COLO668 (cell line): ENCODE data around the gene ZNF490.
A peak's percentile ranks its signal among the peaks of the same experiment; 100 is the strongest.
"Not testable (repeated sequence)": the region's sequence is repeated elsewhere in the genome, so short reads cannot be mapped to it uniquely, and the experiment has no call there.

ENCODE experiments used
- DNase-seq: peaks from one replicate; lab custom pipeline; 2025; ENCODE audit not compliant: unreplicated experiment; lab: John Stamatoyannopoulos, UW

ZNF490 gene

GRCh38 chr19:12610540-12611360 lies at the start of gene ZNF490, which contains the start of gene ZNF791:
TSS of gene ZNF490 (minus strand) at chr19:12610813. CDS start at chr19:12610680, 133 bp downstream.
TSS of gene ZNF791 (plus strand) at chr19:12610920. CDS start at chr19:12611080, 160 bp downstream.
- DNase-seq: peak; percentile 97

DNA sequence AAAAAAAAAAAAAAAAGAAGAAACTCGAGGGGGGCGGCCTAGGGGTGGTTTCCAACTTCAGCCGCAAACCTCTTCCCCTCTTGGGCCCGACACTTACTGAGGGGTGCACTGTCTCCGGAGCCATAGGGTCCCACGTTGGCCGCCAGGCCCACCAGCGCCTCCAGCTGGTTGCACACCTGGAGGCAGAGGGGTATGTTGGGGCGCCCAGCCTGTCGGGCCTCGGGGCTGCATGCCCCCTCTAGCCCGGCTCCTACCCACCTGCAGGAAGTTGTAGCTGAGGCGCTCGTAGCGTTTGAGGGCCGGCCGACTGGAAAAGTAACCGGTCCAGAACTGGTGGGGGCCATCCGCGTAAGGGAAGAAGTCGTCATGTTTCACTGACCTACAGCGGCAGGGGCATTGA lies 47.4 kb upstream of the ZNF490 start:
- DNase-seq: no peak

- DNase-seq: peak; percentile 12
Observed at GRCh38 chr19:12656899-12657571, 46.4 kb upstream of the ZNF490 start.

DNA sequence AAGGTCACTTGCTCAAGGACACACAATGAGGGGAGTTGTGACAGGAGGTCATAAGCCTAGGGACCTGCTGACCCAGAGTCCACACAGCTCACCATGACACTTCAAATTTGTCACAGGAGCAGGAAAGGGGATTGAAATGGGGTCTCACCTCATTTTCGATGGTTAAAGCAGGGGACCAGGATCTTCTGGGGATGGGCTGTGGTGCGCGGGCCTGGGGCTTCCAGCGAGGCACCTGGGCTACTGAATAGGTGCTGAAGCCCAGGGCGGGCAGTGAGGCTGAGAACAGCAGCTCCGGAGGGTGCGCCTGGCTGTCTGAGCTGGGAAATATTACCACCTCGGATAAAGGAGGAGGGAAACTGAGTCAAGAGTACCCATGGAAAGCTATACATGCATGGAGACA lies 44.9 kb upstream of the ZNF490 start:
- DNase-seq: no peak

- DNase-seq: no peak
Observed at GRCh38 chr19:12652219-12652618, 41.6 kb upstream of the ZNF490 start.

DNA sequence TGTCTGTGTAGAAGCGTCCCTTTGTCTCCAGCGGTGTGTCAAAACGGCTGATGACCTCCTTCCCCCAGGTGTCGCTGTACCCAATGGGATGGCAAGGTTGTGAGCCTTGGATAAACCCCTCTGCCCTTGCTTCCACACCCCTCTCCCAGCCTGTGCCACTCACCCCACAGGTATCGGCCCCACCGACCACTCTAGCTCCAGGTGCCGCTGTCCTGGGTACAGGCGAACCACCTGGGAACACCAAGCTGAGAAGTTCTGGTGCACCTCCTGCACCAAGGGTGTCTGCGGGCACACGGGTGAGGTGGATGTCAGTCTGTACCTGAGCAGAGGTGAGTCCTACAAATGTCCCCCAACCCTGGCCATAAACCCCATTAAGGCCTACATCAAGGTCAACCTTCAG lies 39.3 kb upstream of the ZNF490 start:
- DNase-seq: no peak

DNA sequence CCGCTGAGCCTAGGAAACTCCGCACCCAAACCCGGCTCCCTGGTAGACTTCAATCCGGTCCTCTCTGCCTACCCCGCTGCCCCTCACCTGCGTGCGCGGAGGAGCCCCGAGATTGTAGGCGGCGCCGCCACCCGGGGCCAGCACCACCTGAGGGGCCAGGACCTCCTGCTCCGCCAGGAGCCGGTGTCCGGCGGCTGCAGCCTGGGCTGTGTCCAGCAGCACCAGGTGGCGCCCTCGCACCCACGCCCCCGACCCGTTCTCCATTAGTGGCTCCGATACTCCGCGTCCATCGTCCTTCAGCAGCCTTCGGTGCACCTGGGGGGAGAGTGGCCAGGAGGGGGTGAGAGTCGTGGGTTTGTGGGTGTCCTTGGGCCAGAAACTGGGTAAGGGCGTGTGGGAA lies 37.5 kb upstream of the ZNF490 start:
- peak; percentile 39 for DNase-seq

DNA sequence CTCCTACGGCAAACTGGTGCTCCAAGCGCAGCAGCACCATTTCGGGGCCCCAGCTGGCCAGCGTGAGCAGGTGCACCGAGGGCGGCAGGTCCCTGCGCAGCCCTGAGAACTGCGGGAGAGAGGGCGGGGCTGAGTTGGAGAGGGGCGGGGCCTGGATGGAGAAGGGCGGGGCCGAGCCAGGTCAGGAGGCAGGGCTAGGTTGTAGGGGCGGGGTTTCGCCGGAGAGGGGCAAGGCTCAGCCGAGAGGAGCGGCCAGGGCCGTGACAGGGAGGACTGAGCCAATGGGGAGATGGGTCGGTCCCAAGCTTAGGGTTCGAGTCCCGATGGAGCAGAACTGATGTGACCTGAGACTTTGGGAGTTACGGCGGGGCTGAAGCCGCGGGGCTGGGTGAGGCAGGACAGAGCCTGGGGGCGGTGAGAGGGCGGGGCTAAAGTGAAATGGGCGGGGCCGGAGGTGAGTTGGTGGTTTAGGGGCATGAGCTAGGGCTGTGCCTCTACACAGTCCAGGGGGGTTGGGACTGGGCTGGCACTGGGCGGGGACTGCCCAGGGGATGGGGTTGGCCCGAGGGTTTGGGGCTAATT lies 37.0 kb upstream of the ZNF490 start:
- DNase-seq: peak; percentile 86

GRCh38 chr19:12647047-12647446 lies 36.4 kb upstream of the ZNF490 start:
- peak; percentile 67 for DNase-seq

GRCh38 chr19:12646551-12646950 lies 35.9 kb upstream of the ZNF490 start:
- DNase-seq: no peak

DNA sequence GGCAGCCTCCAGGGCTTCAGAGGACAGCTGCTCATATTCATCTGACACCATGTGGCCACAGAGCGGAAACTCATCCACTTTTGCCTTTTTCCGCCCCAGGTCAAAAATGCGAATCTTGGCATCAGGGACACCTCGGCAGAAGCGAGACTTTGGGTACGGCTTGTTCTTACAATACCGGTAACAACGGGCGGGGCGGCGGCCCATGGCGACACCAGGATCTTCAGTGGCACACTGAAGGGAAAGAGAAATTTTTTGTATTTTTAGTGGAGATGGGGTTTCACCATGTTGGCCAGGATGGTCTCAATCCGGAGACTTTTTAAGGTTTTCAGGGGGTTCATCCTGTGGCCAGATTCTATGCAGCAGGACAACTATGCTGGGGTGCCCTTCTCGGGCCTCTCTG lies 33.1 kb upstream of the ZNF490 start:
- DNase-seq: not testable (repeated sequence)

- DNase-seq: no peak
Observed at GRCh38 chr19:12642506-12642905, 31.9 kb upstream of the ZNF490 start.

DNA sequence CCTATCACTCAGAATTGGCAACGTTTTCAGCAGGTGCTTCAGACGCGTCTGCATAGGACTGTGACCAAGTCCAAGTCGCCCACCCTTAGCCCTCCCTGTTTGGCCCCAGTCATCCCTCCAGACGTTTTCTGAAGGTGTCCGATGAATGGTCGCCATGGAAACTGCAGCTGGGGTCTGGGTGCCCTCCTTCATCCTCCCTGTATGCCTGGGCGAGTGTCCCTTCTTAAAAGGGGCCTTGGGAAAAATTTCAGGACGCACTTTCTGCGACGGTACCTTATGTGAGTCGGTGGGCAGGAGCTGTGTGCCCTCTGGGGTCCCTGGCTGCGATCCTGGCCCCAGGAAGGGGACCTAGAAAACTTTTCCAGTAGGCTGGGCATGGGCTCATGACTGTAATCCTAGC lies 30.8 kb upstream of the ZNF490 start:
- DNase-seq: no peak

GRCh38 chr19:12639901-12640613 lies 29.4 kb upstream of the ZNF490 start:
- peak; percentile 84 for DNase-seq

DNA sequence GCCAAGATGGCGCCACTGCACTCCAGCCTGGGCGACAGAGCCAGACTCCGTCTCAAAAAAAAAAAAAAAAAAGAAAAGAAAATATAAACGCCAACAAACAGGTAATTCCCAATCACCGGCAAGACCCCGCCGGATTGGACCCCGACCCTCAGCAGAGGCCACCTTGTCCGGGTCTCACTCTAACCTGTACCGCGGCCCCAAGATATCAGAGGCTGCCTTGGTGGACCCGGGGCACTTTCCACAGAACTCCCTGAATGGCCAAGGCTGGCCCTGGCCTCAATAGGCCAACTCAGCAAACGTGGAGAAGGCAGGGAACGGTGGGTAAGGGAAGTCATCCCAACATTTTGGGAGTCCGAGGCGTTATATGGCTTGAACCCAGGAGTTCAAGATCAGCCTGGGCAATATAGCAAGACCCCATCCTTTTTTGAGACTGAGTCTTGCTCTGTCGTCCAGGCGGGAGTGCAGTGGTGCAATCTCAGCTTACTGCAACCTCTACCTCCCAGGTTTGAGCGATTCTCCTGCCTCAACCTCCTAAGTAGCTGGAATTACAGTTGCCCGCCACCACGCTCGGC lies 28.1 kb upstream of the ZNF490 start:
- DNase-seq: no peak

GRCh38 chr19:12636631-12637030 lies 26.0 kb upstream of the ZNF490 start:
- DNase-seq: peak; percentile 10

- DNase-seq: no peak
Observed at GRCh38 chr19:12629215-12629614, 18.6 kb upstream of the ZNF490 start.

DNA sequence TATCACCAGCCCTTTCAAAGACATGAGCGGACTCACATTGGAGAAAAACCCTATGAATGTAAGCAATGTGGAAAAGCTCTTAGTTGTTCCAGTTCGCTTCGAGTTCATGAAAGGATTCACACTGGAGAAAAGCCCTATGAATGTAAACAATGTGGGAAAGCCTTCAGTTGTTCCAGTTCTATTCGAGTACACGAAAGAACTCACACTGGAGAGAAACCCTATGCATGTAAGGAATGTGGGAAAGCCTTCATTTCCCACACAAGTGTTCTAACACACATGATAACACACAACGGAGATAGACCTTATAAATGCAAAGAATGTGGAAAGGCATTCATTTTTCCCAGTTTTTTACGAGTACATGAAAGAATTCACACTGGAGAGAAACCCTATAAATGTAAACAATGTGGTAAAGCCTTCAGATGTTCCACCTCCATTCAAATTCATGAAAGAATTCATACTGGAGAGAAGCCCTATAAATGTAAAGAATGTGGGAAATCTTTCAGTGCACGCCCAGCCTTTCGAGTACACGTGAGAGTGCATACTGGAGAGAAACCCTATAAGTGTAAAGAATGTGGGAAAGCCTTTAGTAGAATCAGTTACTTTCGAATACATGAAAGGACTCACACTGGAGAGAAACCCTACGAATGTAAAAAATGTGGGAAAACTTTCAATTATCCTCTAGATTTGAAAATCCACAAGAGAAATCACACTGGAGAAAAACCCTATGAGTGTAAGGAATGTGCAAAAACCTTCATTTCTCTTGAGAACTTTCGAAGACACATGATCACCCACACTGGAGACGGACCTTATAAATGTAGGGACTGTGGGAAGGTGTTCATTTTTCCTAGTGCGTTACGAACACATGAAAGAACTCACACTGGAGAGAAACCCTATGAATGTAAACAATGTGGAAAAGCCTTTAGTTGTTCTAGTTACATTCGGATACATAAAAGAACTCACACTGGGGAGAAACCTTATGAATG lies 17.7 kb upstream of the ZNF490 start:
- no peak for DNase-seq

GRCh38 chr19:12626958-12627357 lies 16.3 kb upstream of the ZNF490 start:
- no peak for DNase-seq
